ENCODE results near the gene PCNX1. TPM values are rescaled to one million over a fixed set of nuclear protein-coding genes. Genes with fewer than 3 reads are reported as not detected.

Gene PCNX1
- total and polyA plus RNA-seq, 2 donors (not counting 1 experiment from before 2014, with no cell fraction given) = 35.7 to 69.4 TPM

DNA sequence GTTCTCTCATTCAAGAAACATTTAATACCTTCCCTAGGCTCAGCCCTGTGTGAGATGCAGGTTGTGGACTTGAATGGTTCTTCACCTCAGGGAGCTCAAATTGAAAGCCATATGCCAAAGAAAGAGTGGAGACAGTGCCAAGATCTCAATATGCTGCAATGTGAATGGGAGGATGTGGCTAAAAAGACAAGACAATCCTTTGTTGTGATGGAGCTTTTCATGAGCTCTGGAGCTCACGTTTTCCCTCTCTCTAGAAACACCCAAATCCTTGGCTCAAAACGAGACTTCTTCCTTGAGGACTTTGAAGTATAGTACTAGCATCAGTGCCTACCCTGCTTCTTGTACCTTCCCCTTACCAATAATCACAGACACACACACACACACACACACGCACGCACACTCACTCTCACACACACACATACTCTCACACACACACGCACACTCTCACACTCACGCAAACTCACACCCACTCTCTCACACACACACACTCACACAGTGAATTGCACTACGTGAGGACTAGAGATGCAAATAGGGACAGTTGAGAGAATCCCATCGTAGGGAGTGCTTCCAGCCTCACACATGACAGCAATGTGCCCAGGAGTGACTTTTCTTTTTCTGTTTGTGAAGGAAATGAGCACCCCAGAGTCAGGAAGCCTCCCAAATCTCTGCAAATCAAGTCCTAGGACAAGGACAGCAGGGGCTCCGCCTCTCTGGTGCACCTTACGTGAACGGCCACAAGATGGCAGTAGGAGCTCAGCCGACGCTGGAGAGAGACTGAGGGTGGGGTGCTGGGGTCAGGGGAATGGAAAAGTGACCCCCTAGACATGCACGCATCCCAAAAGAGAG lies 231.4 kb downstream of the PCNX1 start:
- DNase-seq (ENCODE audit: low read depth in 2 of 2) = peak; percentile 39 to 51
- Histone ChIP-seq H3K27me3 (ENCODE audit: control insufficient read depth, insufficient read depth, low read length) (no peaks in the 10 kb centered on the region), H3K4me1 (ENCODE audit: control insufficient read depth, extremely low read depth, insufficient read depth, low read length) (peaks cover 4% of the 10 kb centered on the region), H3K4me3 (replicated peaks in 1 of 4; ENCODE audit: control extremely low read depth in 1 of 4, insufficient read depth in 1 of 4, low read depth in 3 of 4, low read length in 4 of 4) (no peak overlapping the region), H2AFZ (ENCODE audit: low read length) (peak overlapping the region; percentile 52), H3K4me2 (ENCODE audit: extremely low read depth, insufficient read depth, low read length) (no peak overlapping the region), H3K9me3 (ENCODE audit: control insufficient read depth, insufficient read depth, low read depth, low read length) (no peaks in the 10 kb centered on the region), H3K79me2 (ENCODE audit: control insufficient read depth, insufficient read depth, low read length) (no peaks in the 10 kb centered on the region), H4K20me1 (ENCODE audit: control insufficient read depth, extremely low read depth, insufficient read depth, low read length) (no peaks in the 10 kb centered on the region), H3K27ac (ENCODE audit: insufficient read depth, low read length) (no peak overlapping the region), H3K36me3 (ENCODE audit: control insufficient read depth, insufficient read depth, low read length) (no peaks in the 10 kb centered on the region), H3K9ac (ENCODE audit: insufficient read depth, low read length) (no peak overlapping the region)
- TF ChIP-seq EZH2 (IDR thresholded peaks at IDR 0.05; ENCODE audit: low read length, missing control alignments) = no peak
- TF ChIP-seq CTCF (conservative IDR thresholded peaks at IDR 0.05 in 1 of 2, IDR thresholded peaks at IDR 0.05 in 1 of 2; ENCODE audit: low read depth in 1 of 2, low read length in 2 of 2) = peak; percentile 94 to 96

DNA sequence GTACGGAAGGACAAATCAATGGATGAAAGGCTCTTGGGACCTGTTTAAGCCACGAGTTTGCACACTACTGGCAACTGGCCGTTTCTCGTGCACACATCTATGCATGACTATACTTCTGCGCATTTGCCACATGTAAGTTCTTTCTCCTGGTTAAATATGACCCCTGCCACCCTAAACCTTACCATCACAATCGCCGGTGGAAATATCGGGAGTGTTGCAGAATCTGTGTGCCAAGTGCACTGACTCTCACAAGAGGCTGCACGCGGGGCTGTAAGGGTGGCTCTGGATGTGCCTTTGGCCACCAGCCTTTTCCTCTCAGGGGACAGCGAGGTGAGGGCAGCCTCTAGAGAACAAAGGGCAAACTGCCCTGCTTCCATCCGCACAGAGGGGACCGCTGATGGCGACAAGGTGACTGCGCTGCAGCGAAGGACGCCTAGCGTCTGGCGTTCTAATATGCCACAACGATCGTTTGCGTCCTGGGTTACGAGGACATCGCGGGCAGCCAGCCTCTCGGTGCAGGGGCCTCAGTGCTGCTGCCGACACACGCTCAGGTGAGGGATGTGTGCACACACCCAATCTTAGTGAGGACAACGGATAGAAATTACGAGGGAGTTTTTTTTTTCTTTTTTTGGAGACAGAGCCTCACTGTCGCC lies 232.2 kb downstream of the PCNX1 start:
- H3K27ac ChIP-seq (ENCODE audit: insufficient read depth, low read length) = no peak overlapping the region
- no peak for DNase-seq (ENCODE audit: low read depth in 2 of 2)
- H3K9ac ChIP-seq (ENCODE audit: insufficient read depth, low read length) = no peak overlapping the region
- no peak overlapping the region for H3K4me2 ChIP-seq (ENCODE audit: extremely low read depth, insufficient read depth, low read length)
- no peaks in the 10 kb centered on the region for H3K79me2 ChIP-seq (ENCODE audit: control insufficient read depth, insufficient read depth, low read length)
- TF ChIP-seq EZH2 (IDR thresholded peaks at IDR 0.05; ENCODE audit: low read length, missing control alignments) (no peak), CTCF (conservative IDR thresholded peaks at IDR 0.05 in 1 of 2, IDR thresholded peaks at IDR 0.05 in 1 of 2; ENCODE audit: low read depth in 1 of 2, low read length in 2 of 2) (no peak)
- H3K4me3 ChIP-seq (replicated peaks in 1 of 4; ENCODE audit: control extremely low read depth in 1 of 4, insufficient read depth in 1 of 4, low read depth in 3 of 4, low read length in 4 of 4) = no peak overlapping the region
- H4K20me1 ChIP-seq (ENCODE audit: control insufficient read depth, extremely low read depth, insufficient read depth, low read length) = no peaks in the 10 kb centered on the region
- no peaks in the 10 kb centered on the region for H3K27me3 ChIP-seq (ENCODE audit: control insufficient read depth, insufficient read depth, low read length)
- H3K9me3 ChIP-seq (ENCODE audit: control insufficient read depth, insufficient read depth, low read depth, low read length) = no peaks in the 10 kb centered on the region
- H3K4me1 ChIP-seq (ENCODE audit: control insufficient read depth, extremely low read depth, insufficient read depth, low read length) = peaks cover 4% of the 10 kb centered on the region
- H3K36me3 ChIP-seq (ENCODE audit: control insufficient read depth, insufficient read depth, low read length) = no peaks in the 10 kb centered on the region
- no peak overlapping the region for H2AFZ ChIP-seq (ENCODE audit: low read length)

DNA sequence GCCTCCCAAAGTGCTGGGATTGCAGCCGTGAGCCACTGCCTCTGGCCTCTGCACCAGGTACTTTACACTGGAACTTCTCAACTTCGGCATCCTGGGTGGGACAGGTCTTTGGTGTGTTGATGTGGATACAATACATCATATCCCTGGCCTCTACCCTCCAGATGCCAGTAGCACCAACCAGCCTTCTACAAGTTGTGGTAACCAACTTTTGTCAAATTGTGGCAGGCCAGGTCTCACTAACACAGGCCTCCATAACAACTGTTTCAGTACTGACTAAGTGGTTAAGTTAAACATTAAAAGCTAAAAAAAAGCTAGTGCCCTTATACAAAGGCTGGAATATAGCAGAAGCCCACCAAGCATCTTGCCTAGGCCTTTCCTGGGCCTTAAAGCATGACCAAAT lies 232.9 kb downstream of the PCNX1 start:
- DNase-seq (ENCODE audit: low read depth in 2 of 2) = no peak
- Histone ChIP-seq H4K20me1 (ENCODE audit: control insufficient read depth, extremely low read depth, insufficient read depth, low read length) (no peaks in the 10 kb centered on the region), H2AFZ (ENCODE audit: low read length) (no peak overlapping the region), H3K4me2 (ENCODE audit: extremely low read depth, insufficient read depth, low read length) (no peak overlapping the region), H3K4me1 (ENCODE audit: control insufficient read depth, extremely low read depth, insufficient read depth, low read length) (peaks cover 4% of the 10 kb centered on the region), H3K9ac (ENCODE audit: insufficient read depth, low read length) (no peak overlapping the region), H3K4me3 (replicated peaks in 1 of 4; ENCODE audit: control extremely low read depth in 1 of 4, insufficient read depth in 1 of 4, low read depth in 3 of 4, low read length in 4 of 4) (no peak overlapping the region), H3K27me3 (ENCODE audit: control insufficient read depth, insufficient read depth, low read length) (no peaks in the 10 kb centered on the region), H3K27ac (ENCODE audit: insufficient read depth, low read length) (no peak overlapping the region), H3K79me2 (ENCODE audit: control insufficient read depth, insufficient read depth, low read length) (no peaks in the 10 kb centered on the region), H3K36me3 (ENCODE audit: control insufficient read depth, insufficient read depth, low read length) (no peaks in the 10 kb centered on the region), H3K9me3 (ENCODE audit: control insufficient read depth, insufficient read depth, low read depth, low read length) (no peaks in the 10 kb centered on the region)
- TF ChIP-seq CTCF (conservative IDR thresholded peaks at IDR 0.05 in 1 of 2, IDR thresholded peaks at IDR 0.05 in 1 of 2; ENCODE audit: low read depth in 1 of 2, low read length in 2 of 2) (no peak), EZH2 (IDR thresholded peaks at IDR 0.05; ENCODE audit: low read length, missing control alignments) (no peak)
